Stimulated activated CD8-positive, alpha-beta memory T cell treated with anti-CD3 and anti-CD28 coated beads, Interleukin-15, amount 100 ng/mL, for 24 hours (primary cell): Measurements from ENCODE around the gene QTRT2.

Source experiments
- DNase-seq: peaks from one replicate; pipeline ENCODE4 v3.0.0-alpha.2; 2020; ENCODE audit warnings: low read depth

QTRT2 gene

GRCh38 chr3:114056130-114057010 lies at the start of gene QTRT2, which contains the start of gene CCDC191:
Gene QTRT2, plus strand, starts transcription at chr3:114056737. Its CDS starts 8,521 bp downstream, at chr3:114065258.
Gene CCDC191, minus strand, starts transcription at chr3:114056526. Its CDS starts 60 bp downstream, at chr3:114056466.
- peak; percentile 89 for DNase-seq

- DNase-seq = no peak
Measured at GRCh38 chr3:114011059-114011797, 45.3 kb upstream of the QTRT2 start.

GRCh38 chr3:114014211-114014610 lies 42.3 kb upstream of the QTRT2 start:
- DNase-seq = no peak

GRCh38 chr3:114019486-114019885 lies 37.1 kb upstream of the QTRT2 start:
- DNase-seq = no peak

GRCh38 chr3:114020907-114021306 lies 35.6 kb upstream of the QTRT2 start:
- no peak for DNase-seq

GRCh38 chr3:114022145-114022802 lies 34.3 kb upstream of the QTRT2 start:
- DNase-seq = no peak

GRCh38 chr3:114025451-114025850 lies 31.1 kb upstream of the QTRT2 start:
- DNase-seq = no peak

GRCh38 chr3:114026331-114026730 lies 30.2 kb upstream of the QTRT2 start:
- no peak for DNase-seq

- DNase-seq = no peak
Measured at GRCh38 chr3:114033721-114034120, 22.8 kb upstream of the QTRT2 start.

- no peak for DNase-seq
Measured at GRCh38 chr3:114034211-114034610, 22.3 kb upstream of the QTRT2 start.

GRCh38 chr3:114034787-114035545 lies 21.6 kb upstream of the QTRT2 start:
- no peak for DNase-seq

GRCh38 chr3:114035896-114036295 lies 20.6 kb upstream of the QTRT2 start:
- no peak for DNase-seq

GRCh38 chr3:114043205-114043604 lies 13.3 kb upstream of the QTRT2 start:
- DNase-seq = no peak

- no peak for DNase-seq
Measured at GRCh38 chr3:114052216-114052615, 4.3 kb upstream of the QTRT2 start.

- DNase-seq = no peak
Measured at GRCh38 chr3:114057011-114057347, 442 bp downstream of the QTRT2 start.

- no peak for DNase-seq
Measured at GRCh38 chr3:114058646-114059045, 2.1 kb downstream of the QTRT2 start.

GRCh38 chr3:114060906-114061655 lies 4.5 kb downstream of the QTRT2 start:
- DNase-seq = no peak

GRCh38 chr3:114067804-114068203 lies 11.3 kb downstream of the QTRT2 start:
- DNase-seq = no peak

GRCh38 chr3:114068336-114068735 lies 11.8 kb downstream of the QTRT2 start:
- no peak for DNase-seq

GRCh38 chr3:114071786-114072185 lies 15.2 kb downstream of the QTRT2 start:
- DNase-seq = no peak

GRCh38 chr3:114076711-114077110 lies 20.2 kb downstream of the QTRT2 start:
- DNase-seq = no peak
